Endothelial cell of umbilical vein (primary cell): ENCODE data around the gene SNCAIP. TPM values are rescaled to one million over a fixed set of nuclear protein-coding genes. Genes with fewer than 3 reads are reported as not detected.

Source experiments
- BruUV-seq: library from RNA; stranded (reverse); fragments of 400-500 nt; replicated peaks from 2 replicates; lab custom pipeline; 2021; lab: Mats Ljungman, UMichigan
- CTCF ChIA-PET: fragments of 300-600, 350-600 bp; sonication (Branson Sonifier 250); formaldehyde crosslinking; loops from one replicate; lab custom pipeline; 2021; ENCODE audit warnings: antibody characterized with exemption, inconsistent platforms; lab: Charles Lee
- POLR2A ChIA-PET: fragments of 300-600, 350-600 bp; sonication (Branson Sonifier 250); formaldehyde crosslinking; loops from one replicate; lab custom pipeline; 2021; ENCODE audit warnings: antibody characterized with exemption, inconsistent platforms; lab: Charles Lee
- DNase-seq: peaks from one replicate; pipeline ENCODE4 v3.0.0-alpha.2; 2011; ENCODE audit warnings: low read depth, low spot score
- FAIRE-seq: peaks from 2 replicates; lab custom pipeline; 2011; peaks lifted over from hg19 to GRCh38; lab: Jason Lieb, UNC
- H2AFZ ChIP-seq: 2 replicates; pipeline ENCODE4 v1.6.0; 2012; ENCODE audit warnings: low read depth, low read length, control low read depth, inconsistent platforms
- H3K27ac ChIP-seq: 2 replicates; pipeline ENCODE4 v1.5.1; 2011; ENCODE audit warnings: low read depth, mild to moderate bottlenecking, control low read depth, low read length, moderate library complexity; ENCODE audit not compliant: insufficient read depth
- H3K27me3 ChIP-seq, 2 experiments: 2 replicates each; pipeline versions ENCODE4 v1.6.0 to v1.6.1; 2011; ENCODE audit warnings: low read length in 2 of 2, mixed read lengths in 1 of 2; ENCODE audit not compliant: control insufficient read depth in 2 of 2, insufficient read depth in 2 of 2
- H3K36me3 ChIP-seq, 2 experiments: 2 replicates in 1 of 2; 3 replicates in 1 of 2; pipeline ENCODE4 v1.5.1; 2011; ENCODE audit warnings: low read length in 2 of 2, mild to moderate bottlenecking in 1 of 2, moderate library complexity in 1 of 2; ENCODE audit not compliant: control insufficient read depth in 2 of 2, insufficient read depth in 2 of 2; ENCODE audit errors: extremely low read depth in 1 of 2
- H3K4me1 ChIP-seq: 3 replicates; pipeline ENCODE4 v1.5.1; 2011; ENCODE audit warnings: mild to moderate bottlenecking, low read length; ENCODE audit not compliant: control insufficient read depth, insufficient read depth; ENCODE audit errors: extremely low read depth
- H3K4me2 ChIP-seq: 2 replicates; pipeline ENCODE4 v1.6.1; 2011; ENCODE audit warnings: low read length, control low read depth, mixed read lengths; ENCODE audit not compliant: insufficient read depth
- H3K4me3 ChIP-seq, 3 experiments: fragments of 200-600 bp in 1 of 3; sonication (generic), shearing (Covaris generic) in 1 of 3; replicated peaks in 1 of 3; 2 replicates each; pipeline ENCODE4 v1.5.1; 2011 to 2016; ENCODE audit warnings: control low read depth in 3 of 3, low read length in 3 of 3, mild to moderate bottlenecking in 2 of 3, inconsistent platforms in 1 of 3, low read depth in 1 of 3, moderate library complexity in 1 of 3; ENCODE audit not compliant: insufficient read depth in 1 of 3
- H3K79me2 ChIP-seq: 2 replicates; pipeline ENCODE4 v1.6.0; 2012; ENCODE audit warnings: low read length, inconsistent platforms; ENCODE audit not compliant: control insufficient read depth, insufficient read depth
- H3K9ac ChIP-seq: replicated peaks from 2 replicates; pipeline ENCODE3; 2011; ENCODE audit warnings: low read length, control low read depth; ENCODE audit not compliant: insufficient read depth; ENCODE audit errors: extremely low read depth
- H3K9me1 ChIP-seq: replicated peaks from 3 replicates; pipeline ENCODE4 v1.6.0; 2011; ENCODE audit warnings: mild to moderate bottlenecking, low read length; ENCODE audit not compliant: control insufficient read depth, insufficient read depth; ENCODE audit errors: extremely low read depth
- H3K9me3 ChIP-seq: replicated peaks from 2 replicates; pipeline ENCODE4 v1.5.1; 2012; ENCODE audit warnings: low read length, inconsistent platforms; ENCODE audit not compliant: control insufficient read depth, insufficient read depth
- H4K20me1 ChIP-seq: replicated peaks from 2 replicates; pipeline ENCODE3; 2011; ENCODE audit warnings: mild to moderate bottlenecking, low read length; ENCODE audit not compliant: control insufficient read depth, insufficient read depth; ENCODE audit errors: extremely low read depth
- CTCF ChIP-seq, 2 donors: IDR thresholded peaks; 1 replicate in 1 of 2; 2 replicates in 1 of 2; pipeline ENCODE4 v1.5.1; 2011; ENCODE audit warnings: low read length in 2 of 2, mild to moderate bottlenecking in 2 of 2, moderate library complexity in 2 of 2, control low read depth in 1 of 2, inconsistent platforms in 1 of 2, low read depth in 1 of 2; ENCODE audit not compliant: insufficient read depth in 1 of 2; ENCODE audit errors: extremely low read depth in 1 of 2
- EZH2 ChIP-seq: IDR thresholded peaks from 2 replicates; pipeline ENCODE4 v1.6.1; 2012; ENCODE audit warnings: borderline replicate concordance, low read depth, mild to moderate bottlenecking, moderate library complexity, low read length, inconsistent platforms; ENCODE audit not compliant: severe bottlenecking
- JUN ChIP-seq: IDR thresholded peaks from 2 replicates; pipeline ENCODE4 v1.6.1; 2011; ENCODE audit warnings: borderline replicate concordance, low read depth; ENCODE audit not compliant: insufficient read length, insufficient read depth
- MAX ChIP-seq: IDR thresholded peaks from 2 replicates; pipeline ENCODE4 v1.6.1; 2011; ENCODE audit not compliant: insufficient read depth, insufficient read length
- MYC ChIP-seq: IDR thresholded peaks from one replicate; pipeline ENCODE4 v1.6.1; 2011; ENCODE audit warnings: mild to moderate bottlenecking, low read depth, low read length
- POLR2A ChIP-seq: IDR thresholded peaks from 2 replicates; pipeline ENCODE4 v1.6.1; 2012; ENCODE audit warnings: low read depth, mild to moderate bottlenecking, control low read depth, low read length
- dilution Hi-C: fragments of 300-500 bp; cut with MboI; formaldehyde crosslinking; loops from one replicate; pipeline ENCODE4 v1.15.0; 2019; ENCODE audit warnings: low sequenced_read_pairs; ENCODE audit not compliant: extremely low pct_ligation_motif_present
- intact Hi-C: fragments of 100-400 bp; cut with micrococcal nuclease; formaldehyde crosslinking; loops from one replicate; pipeline ENCODE4 v1.10.0; 2022
- polyA plus RNA-seq, 4 experiments: library from polyadenylated mRNA; depleted of rRNA in 3 of 4; stranded (reverse) in 3 of 4; unstranded in 1 of 4; fragments of >200 nt; gene quantifications; 2 replicates each; pipeline versions ENCODE4 v1.2.1 to v1.2.3, GENCODE V29; 2011 to 2012; ENCODE audit warnings: missing spikeins in 1 of 4
- total RNA-seq: library from RNA; stranded (reverse); gene quantifications from 2 replicates; pipeline ENCODE4 v1.2.3, GENCODE V29; 2021

The SNCAIP gene
- total and polyA plus RNA-seq, 2 donors (not counting 3 experiments of a cell fraction or from before 2014, with no cell fraction given): 13.1 to 42.0 TPM

GRCh38 chr5:122304471-122305215 is 7.4 kb upstream of the SNCAIP start:
- Histone ChIP-seq H3K4me3 (no peak overlapping the region), H3K79me2 (no peaks in the 10 kb centered on the region), H3K36me3 (no peaks in the 10 kb centered on the region), H2AFZ (no peak overlapping the region), H4K20me1 (no peaks in the 10 kb centered on the region), H3K9me1 (no peaks in the 10 kb centered on the region), H3K4me1 (no peaks in the 10 kb centered on the region), H3K9ac (no peak overlapping the region), H3K27ac (no peak overlapping the region), H3K27me3 (peaks cover 0 to 2% of the 10 kb centered on the region in 2 experiments), H3K9me3 (no peaks in the 10 kb centered on the region), H3K4me2 (no peak overlapping the region)
- no TSS peak for BruUV-seq
- intact Hi-C loops (no loop called here), dilution Hi-C loops (no loop called here)
- TF ChIP-seq JUN (no peak), MYC (no peak), CTCF (IDR thresholded peaks at IDR 0.05; ENCODE audit: extremely low read depth in 1 of 2, insufficient read depth in 1 of 2, low read depth in 1 of 2, low read length in 2 of 2) (no peak), POLR2A (no peak), MAX (no peak), EZH2 (no peak)
- DNase-seq: no peak
- ChIA-PET CTCF (interaction anchor here (0.6 to 1.7 kb wide), 5 partner anchors 9 to 361 kb away, joined by 3 to 5 read pairs (median 3); no protein-coding TSS in a partner anchor), POLR2A (no interaction called here)
- FAIRE-seq: no peak
